Suprapubic skin (tissue), 4 donors: Measurements from ENCODE around the gene CCDC110. TPM values are rescaled to one million over a fixed set of nuclear protein-coding genes. Genes with fewer than 3 reads are reported as not detected.

Experiments used
- DNase-seq, 2 donors: peaks; one replicate each; pipeline ENCODE4 v3.0.0-alpha.2; 2019; ENCODE audit warnings: low spot score in 2 of 2
- H3K27ac ChIP-seq: fragments of 200-600 bp; sonication (generic); one replicate; pipeline ENCODE4 v1.5.1; 2019
- H3K27me3 ChIP-seq: fragments of 200-600 bp; sonication (generic); one replicate; pipeline ENCODE4 v1.5.1; 2019
- H3K36me3 ChIP-seq: fragments of 200-600 bp; sonication (generic); one replicate; pipeline ENCODE4 v1.5.1; 2019
- H3K4me1 ChIP-seq: fragments of 200-600 bp; sonication (generic); one replicate; pipeline ENCODE4 v1.5.1; 2019
- H3K4me3 ChIP-seq: fragments of 200-600 bp; sonication (generic); one replicate; pipeline ENCODE4 v1.5.1; 2019; ENCODE audit warnings: mild to moderate bottlenecking
- H3K9me3 ChIP-seq: fragments of 200-600 bp; sonication (generic); one replicate; pipeline ENCODE4 v1.5.1; 2019
- CTCF ChIP-seq, 2 donors: fragments of 200-600 bp in 1 of 2; fragments of 450-650 bp in 1 of 2; sonication (generic) in 1 of 2; IDR thresholded peaks; one replicate each; pipeline ENCODE4 v1.5.1; 2016 to 2019; ENCODE audit warnings: antibody characterized with exemption in 2 of 2, mild to moderate bottlenecking in 1 of 2, moderate library complexity in 1 of 2
- EP300 ChIP-seq: sonication (generic); formaldehyde crosslinking; IDR thresholded peaks from one replicate; pipeline ENCODE4 v1.6.1; 2017; ENCODE audit warnings: antibody characterized with exemption
- POLR2A ChIP-seq, 2 donors: fragments of 450-650 bp; IDR thresholded peaks; one replicate each; pipeline ENCODE4 v1.6.1; 2017; ENCODE audit warnings: antibody characterized with exemption in 2 of 2, mild to moderate bottlenecking in 2 of 2, moderate library complexity in 2 of 2
- POLR2AphosphoS5 ChIP-seq, 3 donors: sonication (generic); formaldehyde crosslinking; IDR thresholded peaks; one replicate each; pipeline ENCODE4 v1.6.1; 2017; ENCODE audit warnings: antibody characterized with exemption in 3 of 3
- WGBS: methylation state at CpG from one replicate; pipeline ENCODE4 v1.1.5; 2018; 5-methylcytosine and 5-hydroxymethylcytosine counted together
- total RNA-seq, 4 donors: library from RNA; depleted of rRNA; stranded (reverse); fragments of >200 nt; gene quantifications; one replicate each; pipeline ENCODE4 v1.1.0, GENCODE V29; 2016

The CCDC110 gene
- total RNA-seq, 4 donors from 2014 or later = 0.60 to 1.5 (median 0.97) TPM; not detected in 1

GRCh38 chr4:185500035-185500434 lies 28.5 kb upstream of the CCDC110 start:
- Histone ChIP-seq H3K9me3 (no peaks in the 10 kb centered on the region), H3K36me3 (no peaks in the 10 kb centered on the region), H3K4me3 (no peak overlapping the region), H3K27ac (no peak overlapping the region), H3K4me1 (no peaks in the 10 kb centered on the region), H3K27me3 (no peaks in the 10 kb centered on the region)
- 96% methylated on average over 9 of the region's 9 CpGs for WGBS
- no peak for TF ChIP-seq POLR2AphosphoS5 (IDR thresholded peaks at IDR 0.05)
- TF ChIP-seq CTCF (IDR thresholded peaks at IDR 0.05) = no peak
- TF ChIP-seq POLR2A (IDR thresholded peaks at IDR 0.05) = no peak
- TF ChIP-seq EP300 = no peak
- DNase-seq = no peak

DNA sequence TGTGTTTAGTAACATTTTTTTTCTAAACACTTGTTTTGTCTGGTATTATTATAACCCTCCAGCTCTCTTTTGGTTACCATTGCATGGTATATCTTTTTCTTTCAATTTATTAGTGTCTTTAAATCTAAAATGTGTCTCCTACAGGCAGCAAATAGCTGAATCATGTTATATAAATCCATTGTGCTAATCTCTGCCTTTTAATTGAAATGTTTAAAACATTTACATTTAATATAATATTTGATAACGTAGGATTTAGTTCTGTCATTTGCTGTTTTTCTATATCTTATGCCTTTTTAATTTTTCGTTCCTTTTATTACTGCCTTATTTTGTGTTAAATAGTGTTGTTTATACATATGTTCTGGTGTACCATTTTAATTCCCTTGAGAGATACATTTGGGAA lies 17.1 kb upstream of the CCDC110 start:
- WGBS = 93% methylated on average over 2 of the region's 2 CpGs
- no peaks in the 10 kb centered on the region for H3K4me1 ChIP-seq
- H3K36me3 ChIP-seq = no peaks in the 10 kb centered on the region
- TF ChIP-seq POLR2A (IDR thresholded peaks at IDR 0.05) (no peak), EP300 (no peak), CTCF (IDR thresholded peaks at IDR 0.05) (no peak), POLR2AphosphoS5 (IDR thresholded peaks at IDR 0.05) (no peak)
- no peak for DNase-seq
- H3K27ac ChIP-seq = no peak overlapping the region
- H3K9me3 ChIP-seq = peaks cover 7% of the 10 kb centered on the region
- H3K27me3 ChIP-seq = no peaks in the 10 kb centered on the region
- no peak overlapping the region for H3K4me3 ChIP-seq

DNA sequence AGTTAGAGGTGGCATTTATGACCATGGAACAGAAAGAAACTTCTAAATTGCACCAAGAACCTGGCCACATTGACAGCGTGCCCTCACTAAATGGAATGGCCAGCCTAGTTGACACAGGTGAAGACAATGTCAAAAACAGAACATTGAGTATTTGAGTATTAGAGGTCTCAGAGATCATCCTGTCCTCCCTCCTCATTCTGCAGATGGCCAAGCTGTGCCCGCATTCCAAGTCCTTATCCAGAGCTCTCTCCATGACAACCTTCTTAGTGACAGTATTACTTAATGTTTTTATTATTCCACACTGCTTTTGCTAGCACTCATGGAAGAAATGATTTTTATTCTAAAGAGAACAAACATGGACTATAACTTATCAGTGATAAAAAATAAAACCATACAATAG lies 9.9 kb upstream of the CCDC110 start:
- H3K36me3 ChIP-seq = no peaks in the 10 kb centered on the region
- no peak overlapping the region for H3K4me3 ChIP-seq
- TF ChIP-seq POLR2A (IDR thresholded peaks at IDR 0.05) (no peak), CTCF (IDR thresholded peaks at IDR 0.05) (no peak), POLR2AphosphoS5 (IDR thresholded peaks at IDR 0.05) (no peak), EP300 (no peak)
- 75% methylated on average over 2 of the region's 2 CpGs for whole genome bisulfite sequencing
- no peak overlapping the region for H3K27ac ChIP-seq
- H3K9me3 ChIP-seq = no peaks in the 10 kb centered on the region
- no peaks in the 10 kb centered on the region for H3K27me3 ChIP-seq
- no peak for DNase-seq
- H3K4me1 ChIP-seq = no peaks in the 10 kb centered on the region

DNA sequence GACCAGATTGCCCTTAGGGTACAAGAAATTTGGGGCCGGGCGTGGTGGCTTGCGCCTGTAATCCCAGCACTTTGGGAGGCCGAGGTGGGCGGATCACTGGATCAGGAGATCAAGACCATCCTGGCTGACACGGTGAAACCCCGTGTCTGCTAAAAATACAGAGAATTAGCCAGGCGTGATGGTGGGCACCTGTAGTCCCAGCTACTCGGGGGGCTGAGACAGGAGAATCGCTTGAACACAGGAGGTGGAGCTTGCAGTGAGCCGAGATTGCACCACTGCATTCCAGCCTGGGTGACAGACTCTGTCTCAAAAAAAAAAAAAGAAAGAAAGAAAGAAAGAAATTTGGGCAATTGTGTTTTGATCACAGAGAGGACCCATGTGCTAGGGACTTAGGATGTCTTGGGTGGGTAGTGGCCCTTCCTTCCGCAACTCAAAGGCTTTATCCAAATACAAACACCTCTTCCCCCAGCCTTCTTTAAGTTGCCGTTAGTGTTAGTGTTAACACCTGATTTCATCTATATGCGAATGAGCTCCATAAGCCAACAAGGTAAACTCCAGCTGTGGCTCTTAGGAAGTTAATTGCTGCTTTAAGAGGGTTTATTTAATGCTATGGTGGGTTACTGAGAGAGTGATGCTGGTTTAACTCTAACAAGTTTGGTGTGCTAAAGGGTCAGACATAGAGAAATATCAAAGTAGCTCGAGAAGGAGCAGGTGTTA lies 8.6 kb upstream of the CCDC110 start:
- no peaks in the 10 kb centered on the region for H3K9me3 ChIP-seq
- WGBS = 58% methylated on average over 15 of the region's 15 CpGs
- TF ChIP-seq EP300 (no peak), CTCF (IDR thresholded peaks at IDR 0.05) (no peak)

DNA sequence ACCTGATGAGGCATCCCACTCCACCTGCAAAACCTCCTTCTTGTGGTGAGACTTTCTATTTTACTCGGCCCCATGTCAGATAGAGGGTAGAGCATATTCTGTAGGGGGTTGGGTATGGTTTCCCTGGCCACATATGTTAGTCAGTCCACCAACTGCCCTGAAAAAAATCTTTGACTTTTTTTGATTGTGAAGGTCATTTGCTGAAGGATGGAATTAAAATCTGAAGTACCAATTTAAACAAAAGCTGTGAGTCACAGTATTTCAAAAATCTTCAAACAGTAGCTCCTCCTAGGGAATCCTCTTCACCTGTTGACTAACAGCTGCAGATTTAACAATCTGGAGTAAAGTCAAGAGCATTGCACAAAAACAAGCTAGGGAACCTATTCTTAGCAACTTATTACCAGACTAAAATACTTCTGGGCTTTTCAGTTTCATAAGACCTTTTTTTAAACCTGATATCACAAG lies 8.0 kb upstream of the CCDC110 start:
- Histone ChIP-seq H3K27ac (no peak overlapping the region), H3K27me3 (no peaks in the 10 kb centered on the region), H3K4me3 (no peak overlapping the region), H3K36me3 (no peaks in the 10 kb centered on the region), H3K9me3 (no peaks in the 10 kb centered on the region), H3K4me1 (no peaks in the 10 kb centered on the region)
- TF ChIP-seq POLR2AphosphoS5 (IDR thresholded peaks at IDR 0.05) = no peak
- TF ChIP-seq CTCF (IDR thresholded peaks at IDR 0.05) = no peak
- no peak for TF ChIP-seq POLR2A (IDR thresholded peaks at IDR 0.05)
- TF ChIP-seq EP300 = no peak
- no peak for DNase-seq
- WGBS = 71% methylated on average over 1 of the region's 1 CpG

More for the DNA sequence above, 8.6 kb upstream of the CCDC110 start:
- H3K27ac ChIP-seq = no peak overlapping the region
- no peak overlapping the region for H3K4me3 ChIP-seq
- DNase-seq = no peak
- H3K4me1 ChIP-seq = no peaks in the 10 kb centered on the region
- H3K36me3 ChIP-seq = no peaks in the 10 kb centered on the region
- no peaks in the 10 kb centered on the region for H3K27me3 ChIP-seq
